ENCODE data around the gene EML1.

Gene EML1

GRCh38 chr14:99855271-99855670 lies 62.1 kb downstream of the EML1 start:
- no peak for TF ChIP-seq FOXM1 (IDR thresholded peaks at IDR 0.05; ENCODE audit: borderline replicate concordance)
- TF ChIP-seq ELF4 (IDR thresholded peaks at IDR 0.05), result no peak
- TF ChIP-seq HDGF (IDR thresholded peaks at IDR 0.05; ENCODE audit: borderline replicate concordance), result no peak
- TF ChIP-seq SP1 (IDR thresholded peaks at IDR 0.05), result no peak
- no peak for TF ChIP-seq ARNT (IDR thresholded peaks at IDR 0.05)
- no peak for TF ChIP-seq PKNOX1 (IDR thresholded peaks at IDR 0.05)
- TF ChIP-seq LEF1 (IDR thresholded peaks at IDR 0.05; ENCODE audit: borderline replicate concordance), result no peak
- TF ChIP-seq CTBP1 (IDR thresholded peaks at IDR 0.05; ENCODE audit: borderline replicate concordance), result no peak
- TF ChIP-seq NFRKB (IDR thresholded peaks at IDR 0.05), result no peak
- CTCF ChIA-PET, result no interaction called here
- no peak for DNase-seq (ENCODE audit: extremely low spot score)
- POLR2A ChIA-PET, result no interaction called here

- ChIA-PET POLR2A (no interaction called here), CTCF (no interaction called here)
- no peak for DNase-seq (ENCODE audit: extremely low spot score)
- TF ChIP-seq TARDBP (IDR thresholded peaks at IDR 0.05) (no peak), BHLHE40 (IDR thresholded peaks at IDR 0.05; ENCODE audit: borderline replicate concordance) (no peak), HDGF (IDR thresholded peaks at IDR 0.05; ENCODE audit: borderline replicate concordance) (no peak), CTBP1 (IDR thresholded peaks at IDR 0.05; ENCODE audit: borderline replicate concordance) (no peak), ARNT (IDR thresholded peaks at IDR 0.05) (no peak)
Observed at GRCh38 chr14:99857551-99857950, 64.3 kb downstream of the EML1 start.

GRCh38 chr14:99860219-99860618 lies 67.0 kb downstream of the EML1 start:
- POLR2A ChIA-PET, result no interaction called here
- CTCF ChIA-PET, result no interaction called here
- DNase-seq (ENCODE audit: extremely low spot score), result no peak
- TF ChIP-seq HDGF (IDR thresholded peaks at IDR 0.05; ENCODE audit: borderline replicate concordance) (no peak), ARNT (IDR thresholded peaks at IDR 0.05) (no peak), LEF1 (IDR thresholded peaks at IDR 0.05; ENCODE audit: borderline replicate concordance) (no peak), TARDBP (IDR thresholded peaks at IDR 0.05) (no peak), NFRKB (IDR thresholded peaks at IDR 0.05) (no peak), FOXK2 (IDR thresholded peaks at IDR 0.05) (no peak), FOXM1 (IDR thresholded peaks at IDR 0.05; ENCODE audit: borderline replicate concordance) (no peak), BHLHE40 (IDR thresholded peaks at IDR 0.05; ENCODE audit: borderline replicate concordance) (no peak)

GRCh38 chr14:99862136-99862535 lies 68.9 kb downstream of the EML1 start:
- POLR2A ChIA-PET, result no interaction called here
- no peak for DNase-seq (ENCODE audit: extremely low spot score)
- CTCF ChIA-PET, result no interaction called here
- TF ChIP-seq NFRKB (IDR thresholded peaks at IDR 0.05) (no peak), FOXA1 (IDR thresholded peaks at IDR 0.05) (no peak), ARNT (IDR thresholded peaks at IDR 0.05) (no peak), TARDBP (IDR thresholded peaks at IDR 0.05) (no peak), LEF1 (IDR thresholded peaks at IDR 0.05; ENCODE audit: borderline replicate concordance) (no peak), PKNOX1 (IDR thresholded peaks at IDR 0.05) (no peak), FOXM1 (IDR thresholded peaks at IDR 0.05; ENCODE audit: borderline replicate concordance) (no peak), CTBP1 (IDR thresholded peaks at IDR 0.05; ENCODE audit: borderline replicate concordance) (no peak), SP1 (IDR thresholded peaks at IDR 0.05) (no peak), BHLHE40 (IDR thresholded peaks at IDR 0.05; ENCODE audit: borderline replicate concordance) (no peak), HDGF (IDR thresholded peaks at IDR 0.05; ENCODE audit: borderline replicate concordance) (no peak), ZNF384 (IDR thresholded peaks at IDR 0.05) (no peak), FOXK2 (IDR thresholded peaks at IDR 0.05) (no peak), L3MBTL2 (conservative IDR thresholded peaks at IDR 0.05) (no peak)

GRCh38 chr14:99863059-99863458 lies 69.8 kb downstream of the EML1 start:
- TF ChIP-seq CTBP1 (IDR thresholded peaks at IDR 0.05; ENCODE audit: borderline replicate concordance) (no peak), ELF4 (IDR thresholded peaks at IDR 0.05) (no peak), ZNF384 (IDR thresholded peaks at IDR 0.05) (no peak), ARNT (IDR thresholded peaks at IDR 0.05) (no peak), BHLHE40 (IDR thresholded peaks at IDR 0.05; ENCODE audit: borderline replicate concordance) (no peak), FOXA1 (IDR thresholded peaks at IDR 0.05) (no peak), SUZ12 (IDR thresholded peaks at IDR 0.05) (no peak), TARDBP (IDR thresholded peaks at IDR 0.05) (no peak), LEF1 (IDR thresholded peaks at IDR 0.05; ENCODE audit: borderline replicate concordance) (no peak), NFRKB (IDR thresholded peaks at IDR 0.05) (no peak), FOXK2 (IDR thresholded peaks at IDR 0.05) (no peak), HDGF (IDR thresholded peaks at IDR 0.05; ENCODE audit: borderline replicate concordance) (no peak), SP1 (IDR thresholded peaks at IDR 0.05) (no peak), L3MBTL2 (conservative IDR thresholded peaks at IDR 0.05) (no peak), FOXM1 (IDR thresholded peaks at IDR 0.05; ENCODE audit: borderline replicate concordance) (no peak), PKNOX1 (IDR thresholded peaks at IDR 0.05) (no peak)
- DNase-seq (ENCODE audit: extremely low spot score), result no peak
- POLR2A ChIA-PET, result no interaction called here
- CTCF ChIA-PET, result no interaction called here

GRCh38 chr14:99865408-99865807 lies 72.2 kb downstream of the EML1 start:
- ChIA-PET POLR2A (no interaction called here), CTCF (no interaction called here)
- TF ChIP-seq CTBP1 (IDR thresholded peaks at IDR 0.05; ENCODE audit: borderline replicate concordance) (no peak), PKNOX1 (IDR thresholded peaks at IDR 0.05) (no peak), SUZ12 (IDR thresholded peaks at IDR 0.05) (no peak), BHLHE40 (IDR thresholded peaks at IDR 0.05; ENCODE audit: borderline replicate concordance) (no peak), LEF1 (IDR thresholded peaks at IDR 0.05; ENCODE audit: borderline replicate concordance) (no peak), NFRKB (IDR thresholded peaks at IDR 0.05) (no peak), HDGF (IDR thresholded peaks at IDR 0.05; ENCODE audit: borderline replicate concordance) (no peak), ARNT (IDR thresholded peaks at IDR 0.05) (no peak), FOXA1 (IDR thresholded peaks at IDR 0.05) (no peak), L3MBTL2 (conservative IDR thresholded peaks at IDR 0.05) (no peak), ZNF384 (IDR thresholded peaks at IDR 0.05) (no peak), TARDBP (IDR thresholded peaks at IDR 0.05) (no peak), FOXM1 (IDR thresholded peaks at IDR 0.05; ENCODE audit: borderline replicate concordance) (no peak)

More at GRCh38 chr14:99865408-99865807, 72.2 kb downstream of the EML1 start:
- no peak for DNase-seq (ENCODE audit: extremely low spot score)

All from HEK293T (cell line).